SHP77 (cell line): ENCODE measurements around the gene PORCN.
"Not testable (repeated sequence)": the region's sequence is repeated elsewhere in the genome, so short reads cannot be mapped to it uniquely, and the experiment has no call there.

Source experiments
- DNase-seq, 2 experiments: peaks; one replicate each; lab custom pipeline; 2025; lab: John Stamatoyannopoulos, UW

PORCN gene

DNA sequence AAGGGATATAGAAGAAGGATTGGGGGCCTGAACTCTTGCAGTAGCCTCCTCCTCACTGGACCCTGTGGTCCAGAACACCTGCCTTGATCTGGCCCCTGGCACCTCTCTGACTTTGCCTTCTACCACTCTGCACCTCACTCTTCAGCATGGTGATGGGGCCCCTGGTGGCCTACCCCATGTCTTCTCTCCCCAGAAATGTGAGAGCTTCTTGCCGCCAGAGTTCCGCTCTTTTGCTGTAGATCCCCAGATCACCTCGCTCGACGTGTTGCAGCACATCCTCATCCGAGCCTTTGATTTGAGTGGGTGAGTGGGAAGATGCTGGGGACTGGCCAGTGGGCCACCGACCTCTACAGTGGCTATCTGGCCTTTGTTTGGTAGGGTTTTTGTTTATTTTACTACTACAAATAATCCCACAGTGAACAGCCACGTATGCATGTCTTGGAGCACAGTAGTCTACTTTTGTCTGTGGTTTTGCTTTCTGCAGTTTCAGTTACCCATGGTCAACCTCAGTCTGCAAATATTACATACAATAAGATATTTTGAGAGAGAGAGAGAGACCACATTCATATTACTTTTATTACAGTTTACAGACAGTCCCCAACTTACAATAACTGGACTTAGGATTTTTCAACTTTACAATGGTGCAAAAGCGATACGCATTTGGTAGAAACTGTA, 32.5 kb downstream of the PORCN start:
- no peak for DNase-seq

DNA sequence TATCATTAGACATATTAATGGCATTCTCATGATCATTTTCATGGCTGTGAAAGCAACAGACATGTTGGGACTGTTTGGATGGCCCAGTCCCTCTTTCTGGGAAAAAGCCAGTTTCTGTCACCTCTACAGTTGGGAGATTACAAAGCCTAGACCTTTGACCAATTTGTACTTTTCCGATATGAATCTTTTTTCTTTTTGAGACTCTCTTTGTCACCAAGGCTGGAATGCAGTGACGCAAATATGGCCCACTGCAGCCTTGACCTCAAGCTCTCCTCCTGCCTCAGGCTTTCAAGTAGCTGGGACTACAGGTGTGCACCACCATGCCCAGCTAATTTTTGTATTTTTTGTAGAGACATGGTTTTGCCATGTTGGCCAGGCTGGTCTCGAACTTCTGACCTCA, 40.1 kb downstream of the PORCN start:
- no peak for DNase-seq

DNA sequence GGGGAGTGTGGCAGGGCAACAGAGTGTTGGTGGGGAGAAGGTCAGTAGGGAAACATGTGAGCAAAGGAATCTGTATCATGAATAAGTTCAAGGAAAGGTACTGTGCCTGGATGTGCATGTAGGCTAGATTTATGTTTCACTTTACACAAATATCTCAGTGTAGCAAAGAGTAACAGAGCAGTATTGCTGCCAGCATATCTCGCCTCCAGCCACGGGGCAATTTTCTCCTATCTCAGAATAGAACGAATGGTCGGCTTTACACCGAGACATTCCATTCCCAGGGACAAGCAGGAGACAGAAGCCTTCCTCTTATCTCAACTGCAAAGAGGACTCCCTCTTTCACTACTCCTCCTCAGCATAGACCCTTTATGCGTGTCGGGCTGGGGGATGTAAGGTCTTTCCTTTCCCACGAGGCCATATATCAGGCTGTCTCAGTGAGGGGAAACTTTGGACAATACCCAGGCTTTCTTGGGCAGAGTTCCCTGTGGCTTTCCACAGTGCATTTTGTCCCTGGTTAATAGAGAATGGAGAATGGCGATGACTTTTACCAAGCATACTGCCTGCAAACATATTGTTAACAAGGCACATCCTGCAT, 47.0 kb downstream of the PORCN start:
- not testable (repeated sequence) for DNase-seq

DNA sequence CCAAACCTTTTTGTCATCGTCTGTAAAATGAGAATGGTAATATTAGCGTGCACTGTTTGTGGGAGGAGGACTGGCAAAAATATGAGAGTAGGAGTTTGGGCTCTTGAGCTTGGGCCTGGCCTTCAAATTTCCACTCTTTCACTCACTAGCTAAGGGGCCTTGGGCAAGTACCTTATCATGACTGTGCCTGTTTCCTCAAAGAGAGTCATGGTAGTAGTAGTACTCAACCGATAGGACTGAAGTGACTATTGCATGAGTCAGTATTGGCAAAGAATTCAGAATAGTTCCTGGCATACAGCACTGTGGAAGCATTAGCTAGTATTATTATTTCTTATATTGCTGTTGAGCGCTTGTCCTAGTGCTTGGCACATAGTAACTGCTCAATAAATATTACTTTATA, 49.5 kb downstream of the PORCN start:
- DNase-seq = no peak

- DNase-seq = no peak
Measured at GRCh38 chrX:48559636-48560035, 50.8 kb downstream of the PORCN start.

GRCh38 chrX:48560056-48560455, 51.3 kb downstream of the PORCN start:
- DNase-seq = no peak

DNA sequence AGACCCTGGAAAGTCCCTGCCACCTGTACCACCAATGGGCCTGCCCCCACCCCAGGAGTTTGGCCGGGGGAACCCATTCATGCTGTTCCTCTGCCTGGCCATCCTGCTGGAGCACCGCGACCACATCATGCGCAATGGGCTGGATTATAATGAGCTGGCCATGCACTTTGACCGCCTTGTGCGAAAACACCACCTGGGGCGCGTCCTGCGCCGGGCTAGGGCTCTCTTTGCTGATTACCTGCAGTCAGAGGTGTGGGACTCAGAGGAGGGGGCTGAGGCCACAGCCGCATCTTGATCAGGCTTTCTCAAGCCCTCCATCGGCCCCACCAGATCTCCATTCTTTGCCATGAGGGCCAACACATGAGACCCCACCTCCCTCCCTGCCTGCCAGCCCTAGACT, 51.9 kb downstream of the PORCN start:
- DNase-seq = no peak

DNA sequence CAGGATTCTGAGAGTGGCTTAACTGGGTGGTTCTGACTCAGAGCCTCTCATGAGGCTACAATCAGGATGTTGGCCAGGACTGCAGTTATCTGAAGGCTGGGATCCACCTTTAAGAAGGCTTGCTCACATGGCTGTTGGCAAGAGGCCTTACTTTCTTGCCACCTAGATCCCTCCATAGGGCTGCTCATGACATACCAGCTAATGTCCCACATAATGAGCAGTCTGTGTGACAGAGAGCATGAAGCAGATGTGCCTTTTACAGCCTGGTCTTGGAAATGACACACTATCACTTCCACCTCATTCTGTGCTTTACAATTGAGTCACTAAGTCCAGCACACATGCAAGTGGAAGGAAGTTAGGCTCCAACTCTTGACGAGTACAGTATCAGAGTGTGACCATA, 61.2 kb downstream of the PORCN start:
- DNase-seq = no peak
